Vagina (tissue), 2 donors: ENCODE measurements around the gene MEIS1.

Experiments used
- CTCF ChIP-seq, 3 experiments: fragments of 450-650 bp in 2 of 3; fragments of 200-600 bp in 1 of 3; sonication (generic) in 1 of 3; IDR thresholded peaks; one replicate each; pipeline ENCODE4 v1.5.1; 2017 to 2019; ENCODE audit warnings: antibody characterized with exemption in 3 of 3, mild to moderate bottlenecking in 2 of 3, moderate library complexity in 2 of 3
- POLR2A ChIP-seq, 2 donors: fragments of 450-650 bp; IDR thresholded peaks; one replicate each; pipeline ENCODE4 v1.6.1; 2017; ENCODE audit warnings: antibody characterized with exemption in 2 of 2, mild to moderate bottlenecking in 2 of 2, moderate library complexity in 2 of 2
- POLR2AphosphoS5 ChIP-seq, 2 donors: sonication (generic); formaldehyde crosslinking; IDR thresholded peaks; one replicate each; pipeline ENCODE4 v1.9.0; 2017; ENCODE audit warnings: antibody characterized with exemption in 2 of 2, mild to moderate bottlenecking in 2 of 2, low read depth in 1 of 2; ENCODE audit not compliant: insufficient read depth in 1 of 2

- TF ChIP-seq CTCF (IDR thresholded peaks at IDR 0.05) (no peak), POLR2AphosphoS5 (IDR thresholded peaks at IDR 0.05; ENCODE audit: insufficient read depth in 1 of 2, low read depth in 1 of 2) (no peak), POLR2A (IDR thresholded peaks at IDR 0.05) (no peak)
Measured at GRCh38 chr2:66576311-66576560, 141.3 kb downstream of the MEIS1 start.
